Mesodermal cell (in vitro differentiated cells): Measurements from ENCODE around the gene PP2D1. TPM values are rescaled to one million over a fixed set of nuclear protein-coding genes. Genes with fewer than 3 reads are reported as not detected.
A peak's percentile ranks its signal among the peaks of the same experiment; 100 is the strongest.

Experiments used
- H3K27ac ChIP-seq: 2 replicates; pipeline ENCODE4 v1.7.0; 2013; ENCODE audit warnings: mild to moderate bottlenecking, low read depth, low read length, moderate library complexity; ENCODE audit not compliant: severe bottlenecking
- H3K36me3 ChIP-seq: 2 replicates; pipeline ENCODE4 v1.7.1; 2013; ENCODE audit warnings: mild to moderate bottlenecking, low read length, moderate library complexity; ENCODE audit not compliant: control insufficient read depth, insufficient read depth
- H3K4me1 ChIP-seq: one replicate; pipeline ENCODE4 v1.7.1; 2013; ENCODE audit warnings: mild to moderate bottlenecking, low read length; ENCODE audit not compliant: insufficient read depth, control insufficient read depth, poor library complexity, severe bottlenecking
- H3K4me3 ChIP-seq: 2 replicates; pipeline ENCODE4 v1.7.0; 2013; ENCODE audit warnings: low read length, control low read depth, mild to moderate bottlenecking; ENCODE audit not compliant: insufficient read depth, poor library complexity, severe bottlenecking; ENCODE audit errors: extremely low read depth
- H3K9me3 ChIP-seq: 2 replicates; pipeline ENCODE4 v1.7.1; 2013; ENCODE audit warnings: mild to moderate bottlenecking, low read length, moderate library complexity; ENCODE audit not compliant: control insufficient read depth
- WGBS, 2 experiments: methylation state at CpG; one replicate each; pipeline ENCODE4 v1.1.5; 2013; ENCODE audit warnings: missing lambda C conversion rate in 2 of 2; ENCODE audit not compliant: insufficient coverage in 2 of 2; 5-methylcytosine and 5-hydroxymethylcytosine counted together
- polyA plus RNA-seq, 2 experiments: library from polyadenylated mRNA; stranded (reverse); fragments of 50-300 nt; gene quantifications; one replicate each; pipeline ENCODE4 v1.2.3, GENCODE V29; 2013

Gene PP2D1
- not detected for polyA plus RNA-seq (2013, experiment 1 of 2)
- polyA plus RNA-seq (2013, experiment 2 of 2), result not detected

- WGBS, 2 experiments, result 100% methylated on average over 1 of the region's 4 CpGs; no CpG with 5 or more reads in 1 of the 2 experiments
- no peaks in the 10 kb centered on the region for H3K9me3 ChIP-seq
- H3K36me3 ChIP-seq, result no peaks in the 10 kb centered on the region
- H3K4me3 ChIP-seq, result no peak within 1 kb of the TSS
- H3K4me1 ChIP-seq, result no peaks in the 10 kb centered on the region
- no peak within 1 kb of the TSS for H3K27ac ChIP-seq
These were observed at the start of gene PP2D1 for GRCh38 chr3:20012164-20012563. PP2D1 (minus strand) TSS chr3:20012264; CDS start chr3:20012072, 192 bp downstream.

GRCh38 chr3:20060974-20061685 is 49.1 kb upstream of the PP2D1 start:
- no peaks in the 10 kb centered on the region for H3K9me3 ChIP-seq
- no peaks in the 10 kb centered on the region for H3K36me3 ChIP-seq
- WGBS, 2 experiments, result no CpG with 5 or more reads among the region's 4 CpGs
- no peak overlapping the region for H3K4me3 ChIP-seq
- no peaks in the 10 kb centered on the region for H3K4me1 ChIP-seq
- no peak overlapping the region for H3K27ac ChIP-seq

GRCh38 chr3:20059929-20060328 is 47.9 kb upstream of the PP2D1 start:
- H3K4me1 ChIP-seq, result no peaks in the 10 kb centered on the region
- no peak overlapping the region for H3K27ac ChIP-seq
- H3K9me3 ChIP-seq, result no peaks in the 10 kb centered on the region
- H3K4me3 ChIP-seq, result no peak overlapping the region
- WGBS, 2 experiments, result 80% methylated on average over 1 of the region's 3 CpGs; no CpG with 5 or more reads in 1 of the 2 experiments
- no peaks in the 10 kb centered on the region for H3K36me3 ChIP-seq

- Histone ChIP-seq H3K4me3 (no peak overlapping the region), H3K27ac (peak overlapping the region; percentile 8), H3K9me3 (no peaks in the 10 kb centered on the region), H3K4me1 (no peaks in the 10 kb centered on the region), H3K36me3 (no peaks in the 10 kb centered on the region)
- whole genome bisulfite sequencing, 2 experiments, result 60% methylated on average over 1 of the region's 2 CpGs; no CpG with 5 or more reads in 1 of the 2 experiments
These were observed 45.6 kb upstream of the PP2D1 start for GRCh38 chr3:20057612-20058180.

- WGBS, 2 experiments, result 90 to 91% methylated on average over 5 of the region's 5 CpGs
- H3K4me3 ChIP-seq, result no peak overlapping the region
- H3K9me3 ChIP-seq, result no peaks in the 10 kb centered on the region
- no peaks in the 10 kb centered on the region for H3K36me3 ChIP-seq
- H3K4me1 ChIP-seq, result no peaks in the 10 kb centered on the region
- H3K27ac ChIP-seq, result no peak overlapping the region
These were observed 44.9 kb upstream of the PP2D1 start for GRCh38 chr3:20056725-20057611.

GRCh38 chr3:20055842-20056241 is 43.8 kb upstream of the PP2D1 start:
- Histone ChIP-seq H3K4me1 (no peaks in the 10 kb centered on the region), H3K9me3 (no peaks in the 10 kb centered on the region), H3K36me3 (no peaks in the 10 kb centered on the region), H3K4me3 (no peak overlapping the region), H3K27ac (no peak overlapping the region)
- WGBS, 2 experiments, result 85% methylated on average over 2 to 3 of the region's 3 CpGs

- Histone ChIP-seq H3K4me3 (no peak overlapping the region), H3K9me3 (no peaks in the 10 kb centered on the region), H3K4me1 (no peaks in the 10 kb centered on the region), H3K36me3 (no peaks in the 10 kb centered on the region), H3K27ac (peak overlapping the region; percentile 13)
- WGBS, 2 experiments, result 84 to 90% methylated on average over 7 of the region's 10 CpGs
These were observed 43.1 kb upstream of the PP2D1 start for GRCh38 chr3:20055020-20055775.

GRCh38 chr3:20054549-20054987 is 42.5 kb upstream of the PP2D1 start:
- Histone ChIP-seq H3K4me3 (no peak overlapping the region), H3K36me3 (no peaks in the 10 kb centered on the region), H3K9me3 (no peaks in the 10 kb centered on the region), H3K27ac (peak overlapping the region; percentile 13), H3K4me1 (no peaks in the 10 kb centered on the region)
- 88 to 100% methylated on average over 1 to 4 of the region's 4 CpGs for WGBS, 2 experiments

- Histone ChIP-seq H3K9me3 (no peaks in the 10 kb centered on the region), H3K4me3 (no peak overlapping the region), H3K27ac (no peak overlapping the region), H3K36me3 (no peaks in the 10 kb centered on the region), H3K4me1 (no peaks in the 10 kb centered on the region)
- 87 to 91% methylated on average over 4 to 7 of the region's 7 CpGs for WGBS, 2 experiments
These were observed 40.8 kb upstream of the PP2D1 start for GRCh38 chr3:20052851-20053250.
